ENCODE measurements around the gene CRYBA4.

Gene CRYBA4

DNA sequence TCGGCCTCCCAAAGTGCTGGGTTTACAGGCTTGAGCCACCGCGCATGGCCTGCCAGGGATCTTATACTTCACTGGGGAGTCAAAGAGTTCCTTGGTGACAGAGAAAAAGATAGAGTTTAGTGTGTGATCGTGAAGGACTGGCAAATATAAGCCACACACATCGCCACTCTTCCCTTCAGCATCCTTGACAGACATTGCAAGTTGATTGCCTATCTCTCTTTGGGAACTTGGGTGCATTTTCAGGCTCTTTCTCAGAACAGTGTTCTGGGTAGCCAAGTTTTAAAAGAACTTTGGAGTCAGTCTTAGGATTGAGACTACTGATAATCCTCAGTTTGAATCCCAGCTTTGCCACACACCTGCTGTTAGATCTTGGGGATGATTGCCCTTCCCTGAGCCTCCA is 55.5 kb downstream of the CRYBA4 start:
- Histone ChIP-seq H3K4me3 (ENCODE audit: low read depth in 1 of 2, low read length in 2 of 2) (no peak overlapping the region), H3K27me3 (ENCODE audit: insufficient read depth, low read length, poor library complexity) (no peaks in the 10 kb centered on the region), H3K9me3 (ENCODE audit: insufficient read depth, low read length, severe bottlenecking) (no peaks in the 10 kb centered on the region), H3K4me2 (ENCODE audit: insufficient read depth, low read length) (no peak overlapping the region), H3K27ac (ENCODE audit: low read length) (no peak overlapping the region), H3K36me3 (ENCODE audit: insufficient read depth, low read length) (peaks cover 47% of the 10 kb centered on the region), H2AFZ (ENCODE audit: low read depth, low read length) (no peak overlapping the region), H3K79me2 (ENCODE audit: insufficient read depth, low read length) (peaks cover 86% of the 10 kb centered on the region), H3K4me1 (ENCODE audit: insufficient read depth, low read length) (peaks cover 36% of the 10 kb centered on the region), H4K20me1 (ENCODE audit: insufficient read depth, low read length) (peaks cover 55% of the 10 kb centered on the region), H3K9ac (ENCODE audit: low read depth, low read length) (no peak overlapping the region)
- no peak for DNase-seq
- TF ChIP-seq, protein P1, sequence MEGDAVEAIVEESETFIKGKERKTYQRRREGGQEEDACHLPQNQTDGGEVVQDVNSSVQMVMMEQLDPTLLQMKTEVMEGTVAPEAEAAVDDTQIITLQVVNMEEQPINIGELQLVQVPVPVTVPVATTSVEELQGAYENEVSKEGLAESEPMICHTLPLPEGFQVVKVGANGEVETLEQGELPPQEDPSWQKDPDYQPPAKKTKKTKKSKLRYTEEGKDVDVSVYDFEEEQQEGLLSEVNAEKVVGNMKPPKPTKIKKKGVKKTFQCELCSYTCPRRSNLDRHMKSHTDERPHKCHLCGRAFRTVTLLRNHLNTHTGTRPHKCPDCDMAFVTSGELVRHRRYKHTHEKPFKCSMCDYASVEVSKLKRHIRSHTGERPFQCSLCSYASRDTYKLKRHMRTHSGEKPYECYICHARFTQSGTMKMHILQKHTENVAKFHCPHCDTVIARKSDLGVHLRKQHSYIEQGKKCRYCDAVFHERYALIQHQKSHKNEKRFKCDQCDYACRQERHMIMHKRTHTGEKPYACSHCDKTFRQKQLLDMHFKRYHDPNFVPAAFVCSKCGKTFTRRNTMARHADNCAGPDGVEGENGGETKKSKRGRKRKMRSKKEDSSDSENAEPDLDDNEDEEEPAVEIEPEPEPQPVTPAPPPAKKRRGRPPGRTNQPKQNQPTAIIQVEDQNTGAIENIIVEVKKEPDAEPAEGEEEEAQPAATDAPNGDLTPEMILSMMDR (IDR thresholded peaks at IDR 0.05; ENCODE audit: borderline replicate concordance, extremely low read depth, low read length, poor library complexity, severe bottlenecking) = no peak
- no peak for TF ChIP-seq EZH2 (IDR thresholded peaks at IDR 0.05; ENCODE audit: borderline replicate concordance, low read depth, low read length, severe bottlenecking)
- ATAC-seq (ENCODE audit: insufficient read depth, low read depth) = no peak

DNA sequence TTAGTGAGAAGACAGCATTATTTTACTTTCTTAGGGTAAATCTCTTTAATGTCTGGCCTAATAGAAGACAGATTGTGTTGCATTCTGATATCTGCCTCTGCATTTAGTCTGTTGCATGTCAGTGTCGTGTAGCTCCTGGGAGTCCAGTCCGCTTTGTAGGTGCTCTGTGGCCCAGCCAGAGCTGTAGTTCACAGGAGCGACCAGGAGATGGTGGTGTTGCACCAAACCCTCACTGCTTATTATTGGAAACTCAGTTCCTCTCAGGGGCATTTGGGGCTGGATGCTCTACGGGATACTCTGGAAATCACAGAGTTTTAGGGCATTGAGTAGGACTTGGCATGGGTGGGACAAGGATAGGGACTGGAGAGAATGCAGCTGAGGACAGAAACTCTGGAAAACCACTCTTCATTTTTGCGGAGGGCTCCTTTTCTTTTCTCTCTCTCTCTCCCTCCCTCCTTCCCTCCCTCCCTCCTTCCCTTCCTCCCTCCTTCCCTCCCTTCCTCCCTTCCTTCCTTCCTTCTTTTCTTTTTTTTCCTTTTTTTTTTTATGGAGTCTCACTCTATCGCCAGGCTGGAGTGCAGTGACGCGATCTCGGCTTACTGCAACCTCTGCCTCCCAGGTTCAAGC is 57.4 kb downstream of the CRYBA4 start:
- H3K4me2 ChIP-seq (ENCODE audit: insufficient read depth, low read length) = no peak overlapping the region
- peaks cover 78% of the 10 kb centered on the region for H3K79me2 ChIP-seq (ENCODE audit: insufficient read depth, low read length)
- no peak for TF ChIP-seq EZH2 (IDR thresholded peaks at IDR 0.05; ENCODE audit: borderline replicate concordance, low read depth, low read length, severe bottlenecking)
- TF ChIP-seq, protein P1 (IDR thresholded peaks at IDR 0.05; ENCODE audit: borderline replicate concordance, extremely low read depth, low read length, poor library complexity, severe bottlenecking) = peak; percentile 98

More for the DNA sequence above, 57.4 kb downstream of the CRYBA4 start:
- Histone ChIP-seq H3K4me1 (ENCODE audit: insufficient read depth, low read length) (peaks cover 24% of the 10 kb centered on the region), H3K27ac (ENCODE audit: low read length) (no peak overlapping the region), H3K27me3 (ENCODE audit: insufficient read depth, low read length, poor library complexity) (no peaks in the 10 kb centered on the region), H2AFZ (ENCODE audit: low read depth, low read length) (no peak overlapping the region), H3K9ac (ENCODE audit: low read depth, low read length) (no peak overlapping the region), H3K4me3 (ENCODE audit: low read depth in 1 of 2, low read length in 2 of 2) (no peak overlapping the region), H3K36me3 (ENCODE audit: insufficient read depth, low read length) (peaks cover 42% of the 10 kb centered on the region), H3K9me3 (ENCODE audit: insufficient read depth, low read length, severe bottlenecking) (no peaks in the 10 kb centered on the region), H4K20me1 (ENCODE audit: insufficient read depth, low read length) (peaks cover 61% of the 10 kb centered on the region)
- ATAC-seq (ENCODE audit: insufficient read depth, low read depth) (peak; percentile 87), DNase-seq (peak; percentile 78)

All from DND-41 (cell line).